Epithelial cell of esophagus (primary cell): ENCODE measurements around the gene GLMP.
A peak's percentile ranks its signal among the peaks of the same experiment; 100 is the strongest.

Experiments
- DNase-seq: peaks from one replicate; pipeline ENCODE4 v3.0.0; 2010; ENCODE audit warnings: low read depth
- H3K4me3 ChIP-seq: 2 replicates; pipeline ENCODE4 v1.5.1; 2011; ENCODE audit warnings: mild to moderate bottlenecking, low read length, control low read depth
- TF ChIP-seq, protein P1 (sequence below): IDR thresholded peaks from 2 replicates; pipeline ENCODE4 v1.5.1; 2011; ENCODE audit warnings: low read depth, mild to moderate bottlenecking, low read length, control low read depth, inconsistent platforms; ENCODE audit not compliant: insufficient read depth; ENCODE audit errors: missing control alignments

The GLMP gene

GRCh38 chr1:156291226-156292061 is 4.0 kb downstream of the GLMP start:
- TF ChIP-seq, protein P1, sequence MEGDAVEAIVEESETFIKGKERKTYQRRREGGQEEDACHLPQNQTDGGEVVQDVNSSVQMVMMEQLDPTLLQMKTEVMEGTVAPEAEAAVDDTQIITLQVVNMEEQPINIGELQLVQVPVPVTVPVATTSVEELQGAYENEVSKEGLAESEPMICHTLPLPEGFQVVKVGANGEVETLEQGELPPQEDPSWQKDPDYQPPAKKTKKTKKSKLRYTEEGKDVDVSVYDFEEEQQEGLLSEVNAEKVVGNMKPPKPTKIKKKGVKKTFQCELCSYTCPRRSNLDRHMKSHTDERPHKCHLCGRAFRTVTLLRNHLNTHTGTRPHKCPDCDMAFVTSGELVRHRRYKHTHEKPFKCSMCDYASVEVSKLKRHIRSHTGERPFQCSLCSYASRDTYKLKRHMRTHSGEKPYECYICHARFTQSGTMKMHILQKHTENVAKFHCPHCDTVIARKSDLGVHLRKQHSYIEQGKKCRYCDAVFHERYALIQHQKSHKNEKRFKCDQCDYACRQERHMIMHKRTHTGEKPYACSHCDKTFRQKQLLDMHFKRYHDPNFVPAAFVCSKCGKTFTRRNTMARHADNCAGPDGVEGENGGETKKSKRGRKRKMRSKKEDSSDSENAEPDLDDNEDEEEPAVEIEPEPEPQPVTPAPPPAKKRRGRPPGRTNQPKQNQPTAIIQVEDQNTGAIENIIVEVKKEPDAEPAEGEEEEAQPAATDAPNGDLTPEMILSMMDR = no peak
- peak overlapping the region; percentile 22 for H3K4me3 ChIP-seq
- DNase-seq = peak; percentile 73

- DNase-seq = no peak
- TF ChIP-seq, protein P1 = no peak
- no peak overlapping the region for H3K4me3 ChIP-seq
These were observed 5.6 kb downstream of the GLMP start for GRCh38 chr1:156289857-156290256.

DNA sequence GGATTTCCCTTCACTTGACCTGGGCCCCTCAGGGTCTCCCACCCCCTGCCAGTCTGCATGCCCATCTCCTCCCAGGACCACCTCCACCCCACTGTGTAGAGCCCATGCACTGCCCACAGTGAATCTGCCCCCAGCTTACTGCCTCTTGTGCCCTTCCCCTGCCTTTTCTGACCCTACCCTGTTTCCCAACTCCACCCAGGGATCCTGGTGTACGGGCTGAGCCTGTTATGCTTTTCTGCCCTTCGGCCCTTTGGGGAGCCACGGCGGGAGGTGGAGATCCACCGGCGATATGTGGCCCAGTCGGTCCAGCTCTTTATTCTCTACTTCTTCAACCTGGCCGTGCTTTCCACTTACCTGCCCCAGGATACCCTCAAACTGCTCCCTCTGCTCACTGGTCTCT is 9.4 kb downstream of the GLMP start:
- no peak for DNase-seq
- TF ChIP-seq, protein P1 = no peak
- H3K4me3 ChIP-seq = peak overlapping the region; percentile 2

GRCh38 chr1:156285437-156285836 is 10.0 kb downstream of the GLMP start:
- TF ChIP-seq, protein P1 = no peak
- no peak for DNase-seq
- H3K4me3 ChIP-seq = peak overlapping the region; percentile 77

DNA sequence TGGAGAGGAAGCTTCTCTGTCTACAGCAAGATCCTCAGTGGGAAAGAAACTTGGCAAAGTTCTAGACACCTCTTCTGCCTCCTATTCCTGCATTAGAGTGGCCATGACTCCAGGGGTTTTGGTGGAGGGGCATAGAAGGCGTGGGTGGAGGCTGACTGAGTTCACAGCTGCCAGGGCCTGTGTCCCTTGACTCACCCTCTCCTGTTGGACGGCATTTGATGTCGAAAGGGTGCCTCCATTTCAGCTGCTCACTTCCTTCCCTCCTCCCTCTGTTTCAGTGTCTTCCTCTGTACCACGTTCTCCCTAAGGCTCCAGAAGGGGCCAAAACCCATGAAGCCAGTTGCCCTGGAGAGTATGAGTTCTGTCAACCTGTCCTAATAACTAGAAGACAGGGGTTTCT is 10.7 kb downstream of the GLMP start:
- DNase-seq = peak; percentile 86
- TF ChIP-seq, protein P1 = no peak
- peak overlapping the region; percentile 77 for H3K4me3 ChIP-seq

- H3K4me3 ChIP-seq = peak within 1 kb of the TSS; percentile 85
- TF ChIP-seq, protein P1 = no peak
- peak; percentile 88 for DNase-seq
These were observed 11.4 kb downstream of the GLMP start, which contains the start of gene TMEM79 for GRCh38 chr1:156284112-156284511. Gene TMEM79, plus strand, starts transcription at chr1:156284325. Its CDS starts 902 bp downstream, at chr1:156285227.
